Measurements from ENCODE around the gene TWIST2. TPM values are rescaled to one million over a fixed set of nuclear protein-coding genes. Genes with fewer than 3 reads are reported as not detected.

TWIST2 gene
- total RNA-seq, 1 experiment from 2014 or later: not detected

GRCh38 chr2:238946318-238947242, 98.7 kb downstream of the TWIST2 start:
- Histone ChIP-seq H3K27me3 (replicated peaks; ENCODE audit: insufficient read depth, low read depth, low read length, poor library complexity) (peaks cover 10% of the 10 kb centered on the region), H3K9me3 (ENCODE audit: low read depth, low read length, poor library complexity, severe bottlenecking) (no peaks in the 10 kb centered on the region), H3K36me3 (ENCODE audit: insufficient read depth, low read length, poor library complexity, severe bottlenecking) (no peaks in the 10 kb centered on the region), H3K27ac (ENCODE audit: low read depth, low read length, poor library complexity, severe bottlenecking) (no peak overlapping the region), H3K4me1 (ENCODE audit: insufficient read depth, low read length, poor library complexity, severe bottlenecking) (no peaks in the 10 kb centered on the region), H3K4me3 (ENCODE audit: low read depth, low read length, poor library complexity, severe bottlenecking) (no peak overlapping the region)
- CTCF ChIA-PET: no interaction called here
- BruUV-seq (replicated peaks): no TSS peak
- intact Hi-C loops (cut with micrococcal nuclease; ENCODE audit: unreplicated experiment): no loop called here
- POLR2A ChIA-PET (ENCODE audit: low non-redundant PET): interaction anchor here (0.6 kb wide), 1 partner anchor 495 kb away, joined by 3 read pairs; no protein-coding TSS in a partner anchor
- no peak for DNase-seq (ENCODE audit: low spot score)
- TF ChIP-seq, protein P1, sequence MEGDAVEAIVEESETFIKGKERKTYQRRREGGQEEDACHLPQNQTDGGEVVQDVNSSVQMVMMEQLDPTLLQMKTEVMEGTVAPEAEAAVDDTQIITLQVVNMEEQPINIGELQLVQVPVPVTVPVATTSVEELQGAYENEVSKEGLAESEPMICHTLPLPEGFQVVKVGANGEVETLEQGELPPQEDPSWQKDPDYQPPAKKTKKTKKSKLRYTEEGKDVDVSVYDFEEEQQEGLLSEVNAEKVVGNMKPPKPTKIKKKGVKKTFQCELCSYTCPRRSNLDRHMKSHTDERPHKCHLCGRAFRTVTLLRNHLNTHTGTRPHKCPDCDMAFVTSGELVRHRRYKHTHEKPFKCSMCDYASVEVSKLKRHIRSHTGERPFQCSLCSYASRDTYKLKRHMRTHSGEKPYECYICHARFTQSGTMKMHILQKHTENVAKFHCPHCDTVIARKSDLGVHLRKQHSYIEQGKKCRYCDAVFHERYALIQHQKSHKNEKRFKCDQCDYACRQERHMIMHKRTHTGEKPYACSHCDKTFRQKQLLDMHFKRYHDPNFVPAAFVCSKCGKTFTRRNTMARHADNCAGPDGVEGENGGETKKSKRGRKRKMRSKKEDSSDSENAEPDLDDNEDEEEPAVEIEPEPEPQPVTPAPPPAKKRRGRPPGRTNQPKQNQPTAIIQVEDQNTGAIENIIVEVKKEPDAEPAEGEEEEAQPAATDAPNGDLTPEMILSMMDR (conservative IDR thresholded peaks at IDR 0.05; ENCODE audit: low read depth, low read length): no peak
- no peak for TF ChIP-seq EZH2 (IDR thresholded peaks at IDR 0.05; ENCODE audit: borderline replicate concordance, low read depth, low read length, poor library complexity, severe bottlenecking)

GRCh38 chr2:238947243-238947760, 99.4 kb downstream of the TWIST2 start:
- intact Hi-C loops (cut with micrococcal nuclease; ENCODE audit: unreplicated experiment): no loop called here
- BruUV-seq (replicated peaks): no TSS peak
- Histone ChIP-seq H3K27me3 (replicated peaks; ENCODE audit: insufficient read depth, low read depth, low read length, poor library complexity) (peaks cover 10% of the 10 kb centered on the region), H3K27ac (ENCODE audit: low read depth, low read length, poor library complexity, severe bottlenecking) (no peak overlapping the region), H3K4me1 (ENCODE audit: insufficient read depth, low read length, poor library complexity, severe bottlenecking) (no peaks in the 10 kb centered on the region), H3K36me3 (ENCODE audit: insufficient read depth, low read length, poor library complexity, severe bottlenecking) (no peaks in the 10 kb centered on the region), H3K9me3 (ENCODE audit: low read depth, low read length, poor library complexity, severe bottlenecking) (no peaks in the 10 kb centered on the region), H3K4me3 (ENCODE audit: low read depth, low read length, poor library complexity, severe bottlenecking) (no peak overlapping the region)
- no peak for DNase-seq (ENCODE audit: low spot score)
- TF ChIP-seq, protein P1 (conservative IDR thresholded peaks at IDR 0.05; ENCODE audit: low read depth, low read length): no peak
- no peak for TF ChIP-seq EZH2 (IDR thresholded peaks at IDR 0.05; ENCODE audit: borderline replicate concordance, low read depth, low read length, poor library complexity, severe bottlenecking)
- CTCF ChIA-PET: no interaction called here
- POLR2A ChIA-PET (ENCODE audit: low non-redundant PET): no interaction called here

DNA sequence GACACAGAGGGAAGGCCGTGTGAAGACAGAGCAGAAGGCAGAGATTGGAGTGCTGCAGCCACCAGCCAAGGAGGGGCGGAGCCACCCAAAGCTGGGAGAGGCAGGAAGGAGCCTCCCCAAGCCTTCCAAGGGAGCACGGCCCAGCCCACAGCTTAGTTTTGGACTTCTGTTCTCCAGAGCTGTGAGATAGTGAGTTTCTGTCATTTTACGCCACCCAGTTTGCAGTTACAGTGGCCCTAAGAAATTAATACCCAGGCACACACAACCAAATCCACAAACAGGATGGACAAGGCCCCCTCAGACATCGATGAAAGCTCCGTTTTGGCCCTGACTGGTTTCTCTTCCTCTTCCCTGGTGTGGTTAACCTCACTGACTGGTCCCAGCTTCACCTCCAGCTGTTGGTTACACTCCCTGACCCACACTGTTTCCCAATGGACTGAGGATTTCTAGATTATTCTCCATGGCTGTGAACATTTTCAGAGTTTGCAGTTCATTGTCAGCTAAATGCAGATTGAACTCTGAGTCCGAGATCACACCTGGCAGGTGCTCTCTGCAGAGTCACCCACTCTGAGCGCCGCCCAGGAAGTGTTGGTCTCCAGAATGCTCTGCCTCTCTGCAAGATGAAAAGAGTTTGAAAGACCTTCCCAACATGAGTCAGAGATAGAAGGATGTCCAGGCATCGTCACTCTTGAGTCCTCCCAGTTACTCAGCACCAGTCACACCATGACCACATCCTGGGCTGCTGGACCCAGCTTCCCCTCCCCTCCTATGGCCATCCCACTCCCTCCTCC, 100.2 kb downstream of the TWIST2 start:
- Histone ChIP-seq H3K27ac (ENCODE audit: low read depth, low read length, poor library complexity, severe bottlenecking) (no peak overlapping the region), H3K4me1 (ENCODE audit: insufficient read depth, low read length, poor library complexity, severe bottlenecking) (no peaks in the 10 kb centered on the region), H3K9me3 (ENCODE audit: low read depth, low read length, poor library complexity, severe bottlenecking) (no peaks in the 10 kb centered on the region), H3K4me3 (ENCODE audit: low read depth, low read length, poor library complexity, severe bottlenecking) (no peak overlapping the region), H3K27me3 (replicated peaks; ENCODE audit: insufficient read depth, low read depth, low read length, poor library complexity) (peaks cover 10% of the 10 kb centered on the region), H3K36me3 (ENCODE audit: insufficient read depth, low read length, poor library complexity, severe bottlenecking) (no peaks in the 10 kb centered on the region)
- TF ChIP-seq, protein P1 (conservative IDR thresholded peaks at IDR 0.05; ENCODE audit: low read depth, low read length): no peak
- TF ChIP-seq EZH2 (IDR thresholded peaks at IDR 0.05; ENCODE audit: borderline replicate concordance, low read depth, low read length, poor library complexity, severe bottlenecking): no peak
- BruUV-seq (replicated peaks): no TSS peak
- ChIA-PET POLR2A (ENCODE audit: low non-redundant PET) (no interaction called here), CTCF (no interaction called here)
- DNase-seq (ENCODE audit: low spot score): no peak
- intact Hi-C loops (cut with micrococcal nuclease; ENCODE audit: unreplicated experiment): no loop called here
